Tibial nerve (tissue), 4 donors: Measurements from ENCODE around the gene ITM2A. TPM values are rescaled to one million over a fixed set of nuclear protein-coding genes. Genes with fewer than 3 reads are reported as not detected.

ENCODE experiments used
- DNase-seq, 2 donors: peaks; one replicate each; pipeline ENCODE4 v3.0.0-alpha.2; 2019; ENCODE audit warnings: low spot score in 2 of 2
- H3K27ac ChIP-seq, 4 donors: fragments of 200-600 bp; sonication (generic) in 3 of 4; one replicate each; pipeline ENCODE4 v1.5.1; 2017 to 2019; ENCODE audit warnings: mild to moderate bottlenecking in 1 of 4
- H3K27me3 ChIP-seq, 2 donors: fragments of 200-600 bp; sonication (generic) in 1 of 2; one replicate each; pipeline versions ENCODE4 v1.5.1 to v1.6.0; 2017 to 2019
- H3K36me3 ChIP-seq, 3 donors: fragments of 200-600 bp; sonication (generic); one replicate each; pipeline ENCODE4 v1.5.1; 2018 to 2019
- H3K4me1 ChIP-seq, 4 donors: fragments of 200-600 bp; sonication (generic) in 3 of 4; one replicate each; pipeline ENCODE4 v1.5.1; 2017 to 2019
- H3K4me3 ChIP-seq, 4 donors: fragments of 200-600 bp; sonication (generic) in 3 of 4; one replicate each; pipeline ENCODE4 v1.5.1; 2017 to 2019; ENCODE audit warnings: mild to moderate bottlenecking in 1 of 4, moderate library complexity in 1 of 4
- H3K9me3 ChIP-seq, 4 donors: fragments of 200-600 bp; sonication (generic) in 3 of 4; one replicate each; pipeline ENCODE4 v1.5.1; 2017 to 2019
- EP300 ChIP-seq, 2 donors: sonication (generic); formaldehyde crosslinking; IDR thresholded peaks; one replicate each; pipeline ENCODE4 v1.6.1; 2017; ENCODE audit warnings: antibody characterized with exemption in 2 of 2, mild to moderate bottlenecking in 1 of 2
- POLR2A ChIP-seq, 2 donors: fragments of 450-650 bp; IDR thresholded peaks; one replicate each; pipeline ENCODE4 v1.6.1; 2017; ENCODE audit warnings: antibody characterized with exemption in 2 of 2, mild to moderate bottlenecking in 2 of 2, moderate library complexity in 2 of 2
- WGBS, 2 donors: methylation state at CpG; one replicate each; pipeline ENCODE4 v1.1.5; 2018; 5-methylcytosine and 5-hydroxymethylcytosine counted together
- total RNA-seq, 4 donors: library from RNA; depleted of rRNA; stranded (reverse); fragments of >200 nt; gene quantifications; one replicate each; pipeline ENCODE4 v1.1.0, GENCODE V29; 2016
- TF ChIP-seq, protein P1 (sequence below), 5 experiments: fragments of 200-600 bp in 3 of 5; fragments of 450-650 bp in 2 of 5; sonication (generic) in 3 of 5; IDR thresholded peaks; one replicate each; pipeline ENCODE4 v1.5.1; 2016 to 2019; ENCODE audit warnings: antibody characterized with exemption in 5 of 5, mild to moderate bottlenecking in 3 of 5, moderate library complexity in 2 of 5

The ITM2A gene
- total RNA-seq, 4 donors from 2014 or later, result 35.4 to 152 (median 65.7) TPM

DNA sequence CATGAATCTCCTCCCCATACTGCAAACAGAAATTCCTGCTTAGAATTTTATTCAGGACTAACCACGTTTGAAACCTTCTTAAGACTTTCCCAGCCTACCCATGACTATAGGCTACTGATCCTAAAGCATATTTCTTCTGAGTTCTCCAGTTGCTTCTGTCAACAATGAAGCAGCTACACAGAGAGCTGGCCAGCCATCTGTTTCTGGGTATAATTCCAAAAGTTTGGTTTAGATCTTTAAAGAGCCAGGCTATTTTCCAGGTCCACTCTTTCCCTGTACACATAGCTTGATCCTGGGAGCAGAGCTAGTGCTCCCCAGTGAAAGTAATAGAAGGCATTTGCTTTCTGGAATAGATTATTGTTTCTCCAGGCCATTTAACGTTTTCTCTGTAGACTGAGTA is 4.0 kb upstream of the ITM2A start:
- Histone ChIP-seq H3K27me3 (peaks cover 0 to 6% of the 10 kb centered on the region in 2 donors), H3K4me3 (no peak overlapping the region), H3K36me3 (no peaks in the 10 kb centered on the region), H3K4me1 (no peaks in the 10 kb centered on the region), H3K9me3 (no peaks in the 10 kb centered on the region), H3K27ac (no peak overlapping the region)
- no peak for DNase-seq
- 21 to 23% methylated on average over 2 of the region's 2 CpGs for WGBS, 2 donors
- no peak for TF ChIP-seq EP300 (IDR thresholded peaks at IDR 0.05)
- no peak for TF ChIP-seq POLR2A (IDR thresholded peaks at IDR 0.05)
- TF ChIP-seq, protein P1, sequence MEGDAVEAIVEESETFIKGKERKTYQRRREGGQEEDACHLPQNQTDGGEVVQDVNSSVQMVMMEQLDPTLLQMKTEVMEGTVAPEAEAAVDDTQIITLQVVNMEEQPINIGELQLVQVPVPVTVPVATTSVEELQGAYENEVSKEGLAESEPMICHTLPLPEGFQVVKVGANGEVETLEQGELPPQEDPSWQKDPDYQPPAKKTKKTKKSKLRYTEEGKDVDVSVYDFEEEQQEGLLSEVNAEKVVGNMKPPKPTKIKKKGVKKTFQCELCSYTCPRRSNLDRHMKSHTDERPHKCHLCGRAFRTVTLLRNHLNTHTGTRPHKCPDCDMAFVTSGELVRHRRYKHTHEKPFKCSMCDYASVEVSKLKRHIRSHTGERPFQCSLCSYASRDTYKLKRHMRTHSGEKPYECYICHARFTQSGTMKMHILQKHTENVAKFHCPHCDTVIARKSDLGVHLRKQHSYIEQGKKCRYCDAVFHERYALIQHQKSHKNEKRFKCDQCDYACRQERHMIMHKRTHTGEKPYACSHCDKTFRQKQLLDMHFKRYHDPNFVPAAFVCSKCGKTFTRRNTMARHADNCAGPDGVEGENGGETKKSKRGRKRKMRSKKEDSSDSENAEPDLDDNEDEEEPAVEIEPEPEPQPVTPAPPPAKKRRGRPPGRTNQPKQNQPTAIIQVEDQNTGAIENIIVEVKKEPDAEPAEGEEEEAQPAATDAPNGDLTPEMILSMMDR (IDR thresholded peaks at IDR 0.05), result no peak

DNA sequence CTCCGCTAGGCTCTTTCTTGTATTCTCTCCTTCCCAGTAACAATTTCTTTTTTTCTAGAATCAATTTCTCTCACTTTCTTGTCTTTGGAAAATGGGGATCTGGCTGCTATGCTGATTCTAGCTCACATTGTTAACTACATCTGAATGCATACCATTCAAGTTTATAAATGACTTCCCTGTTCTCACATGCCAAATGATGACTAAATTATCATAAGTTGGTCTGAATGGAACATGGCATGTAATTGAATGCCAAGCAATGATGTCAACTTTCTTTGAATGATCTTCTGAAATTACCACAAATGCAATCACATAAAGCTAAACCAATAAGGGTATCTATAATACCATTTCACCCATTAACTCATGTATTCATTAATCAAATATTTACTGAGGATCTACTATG is 2.7 kb upstream of the ITM2A start:
- Histone ChIP-seq H3K9me3 (no peaks in the 10 kb centered on the region), H3K4me3 (no peak overlapping the region), H3K4me1 (no peaks in the 10 kb centered on the region), H3K27ac (no peak overlapping the region), H3K27me3 (peaks cover 0 to 6% of the 10 kb centered on the region in 2 donors), H3K36me3 (no peaks in the 10 kb centered on the region)
- TF ChIP-seq, protein P1 (IDR thresholded peaks at IDR 0.05), result no peak
- TF ChIP-seq POLR2A (IDR thresholded peaks at IDR 0.05) (no peak), EP300 (IDR thresholded peaks at IDR 0.05) (no peak)
- WGBS, 2 donors, result 44 to 58% methylated on average over 1 of the region's 1 CpG
- no peak for DNase-seq

- WGBS, 2 donors, result 77 to 83% methylated on average over 6 of the region's 6 CpGs
- Histone ChIP-seq H3K27me3 (peaks cover 0 to 6% of the 10 kb centered on the region in 2 donors), H3K4me3 (no peak overlapping the region), H3K4me1 (no peaks in the 10 kb centered on the region), H3K36me3 (no peaks in the 10 kb centered on the region), H3K9me3 (no peaks in the 10 kb centered on the region), H3K27ac (no peak overlapping the region)
- DNase-seq, result no peak
- no peak for TF ChIP-seq POLR2A (IDR thresholded peaks at IDR 0.05)
- TF ChIP-seq, protein P1 (IDR thresholded peaks at IDR 0.05), result no peak
- no peak for TF ChIP-seq EP300 (IDR thresholded peaks at IDR 0.05)
Measured at GRCh38 chrX:79368441-79368840, 1.3 kb upstream of the ITM2A start.

DNA sequence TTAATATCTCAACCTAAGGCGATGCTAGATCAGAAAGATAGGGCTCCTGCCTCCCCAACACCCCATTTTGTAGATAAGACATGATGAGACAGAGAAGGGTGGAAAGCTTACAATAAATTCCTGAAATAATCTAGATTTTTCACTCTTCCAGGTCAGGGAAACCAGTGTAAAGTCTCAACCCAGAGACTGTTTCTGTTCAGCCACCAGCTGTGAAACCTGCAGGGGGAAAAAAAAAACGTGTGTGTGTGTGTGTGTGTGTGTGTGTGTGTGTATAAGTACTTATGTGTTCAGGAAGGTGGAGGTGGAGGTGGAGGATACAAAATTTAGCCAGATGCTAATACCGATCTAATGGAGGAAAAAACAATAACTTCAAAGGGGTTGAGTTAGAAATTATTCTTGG is 773 bp upstream of the ITM2A start:
- Histone ChIP-seq H3K4me1 (no peaks in the 10 kb centered on the region), H3K36me3 (no peaks in the 10 kb centered on the region), H3K27ac (peak overlapping the region in 2 of 4 donors; percentile 72), H3K9me3 (no peaks in the 10 kb centered on the region), H3K4me3 (no peak overlapping the region), H3K27me3 (peaks cover 0 to 6% of the 10 kb centered on the region in 2 donors)
- no peak for DNase-seq
- TF ChIP-seq EP300 (IDR thresholded peaks at IDR 0.05), result no peak
- TF ChIP-seq POLR2A (IDR thresholded peaks at IDR 0.05), result no peak
- TF ChIP-seq, protein P1 (IDR thresholded peaks at IDR 0.05), result no peak
- 39 to 49% methylated on average over 3 of the region's 3 CpGs for WGBS, 2 donors

- Histone ChIP-seq H3K9me3 (no peaks in the 10 kb centered on the region), H3K4me1 (no peaks in the 10 kb centered on the region), H3K27me3 (peaks cover 0 to 6% of the 10 kb centered on the region in 2 donors), H3K36me3 (no peaks in the 10 kb centered on the region), H3K4me3 (peak overlapping the region; percentile 33 to 57 (median 45)), H3K27ac (peak overlapping the region in 3 of 4 donors; percentile 72 to 75 (median 72))
- DNase-seq, result no peak
- 0 to 32% methylated on average over 4 to 6 of the region's 6 CpGs for WGBS, 2 donors
- TF ChIP-seq POLR2A (IDR thresholded peaks at IDR 0.05), result no peak
- TF ChIP-seq, protein P1 (IDR thresholded peaks at IDR 0.05), result no peak
- TF ChIP-seq EP300 (IDR thresholded peaks at IDR 0.05), result no peak
Measured at GRCh38 chrX:79366556-79366872, 620 bp downstream of the ITM2A start.
